Esophagus muscularis mucosa (tissue), 4 donors: ENCODE data around the gene CTSV. TPM values are rescaled to one million over a fixed set of nuclear protein-coding genes. Genes with fewer than 3 reads are reported as not detected.
"Not testable (repeated sequence)": the region's sequence is repeated elsewhere in the genome, so short reads cannot be mapped to it uniquely, and the experiment has no call there.

ENCODE experiments used
- DNase-seq: peaks from one replicate; pipeline ENCODE4 v3.0.0-alpha.2; 2017; ENCODE audit errors: extremely low spot score
- H3K27ac ChIP-seq, 4 donors: fragments of 200-600 bp; sonication (generic); replicated peaks in 1 of 4; 1 replicate in 3 of 4; 2 replicates in 1 of 4; pipeline ENCODE4 v1.5.1; 2016 to 2019; ENCODE audit warnings: mild to moderate bottlenecking in 1 of 4
- H3K27me3 ChIP-seq, 4 donors: fragments of 200-600 bp; sonication (generic); one replicate each; pipeline versions ENCODE4 v1.5.1 to v1.6.0; 2016 to 2019
- H3K36me3 ChIP-seq, 4 donors: fragments of 200-600 bp; sonication (generic); one replicate each; pipeline ENCODE4 v1.5.1; 2016 to 2019
- H3K4me1 ChIP-seq, 4 donors: fragments of 200-600 bp; sonication (generic); one replicate each; pipeline ENCODE4 v1.5.1; 2016 to 2019
- H3K4me3 ChIP-seq, 4 donors: fragments of 200-600 bp; sonication (generic); 1 replicate in 2 of 4; 2 replicates in 2 of 4; pipeline ENCODE4 v1.5.1; 2016 to 2019; ENCODE audit warnings: mild to moderate bottlenecking in 4 of 4, moderate library complexity in 1 of 4
- H3K9me3 ChIP-seq, 4 donors: fragments of 200-600 bp; sonication (generic); 1 replicate in 3 of 4; 2 replicates in 1 of 4; pipeline ENCODE4 v1.5.1; 2016 to 2019
- CTCF ChIP-seq, 3 experiments: fragments of 200-600 bp in 2 of 3; fragments of 450-650 bp in 1 of 3; sonication (generic) in 2 of 3; IDR thresholded peaks; one replicate each; pipeline ENCODE4 v1.5.1; 2017 to 2019; ENCODE audit warnings: antibody characterized with exemption in 3 of 3, mild to moderate bottlenecking in 2 of 3, moderate library complexity in 1 of 3
- EP300 ChIP-seq: sonication (generic); formaldehyde crosslinking; IDR thresholded peaks from one replicate; pipeline ENCODE4 v1.6.1; 2017; ENCODE audit warnings: antibody characterized with exemption
- POLR2A ChIP-seq: fragments of 450-650 bp; IDR thresholded peaks from one replicate; pipeline ENCODE4 v1.6.1; 2017; ENCODE audit warnings: antibody characterized with exemption, moderate library complexity, mild to moderate bottlenecking, low read depth
- POLR2AphosphoS5 ChIP-seq, 2 donors: sonication (generic); formaldehyde crosslinking; IDR thresholded peaks; one replicate each; pipeline ENCODE4 v1.6.1; 2017; ENCODE audit warnings: antibody characterized with exemption in 2 of 2
- WGBS: methylation state at CpG from one replicate; pipeline ENCODE4 v1.1.5; 2018; 5-methylcytosine and 5-hydroxymethylcytosine counted together
- intact Hi-C: fragments of 100-400 bp; cut with DNase I; formaldehyde crosslinking; loops from one replicate; pipeline ENCODE4 v1.15.1; 2023
- total RNA-seq, 4 donors: library from RNA; depleted of rRNA; stranded (reverse); fragments of >200 nt; gene quantifications; one replicate each; pipeline versions ENCODE4 v1.1.0 to v1.2.1, GENCODE V29; 2016

Gene CTSV
- total RNA-seq, 4 donors from 2014 or later: not detected

GRCh38 chr9:97076238-97076637 lies 37.3 kb upstream of the CTSV start:
- TF ChIP-seq POLR2AphosphoS5 (IDR thresholded peaks at IDR 0.05): no peak
- no peak for TF ChIP-seq EP300
- TF ChIP-seq CTCF (IDR thresholded peaks at IDR 0.05): no peak
- no peak for TF ChIP-seq POLR2A
- Histone ChIP-seq H3K9me3 (no peaks in the 10 kb centered on the region), H3K4me1 (peaks cover 0 to 10% (median 7%) of the 10 kb centered on the region in 4 donors), H3K27ac (no peak overlapping the region), H3K36me3 (no peaks in the 10 kb centered on the region), H3K4me3 (no peak overlapping the region), H3K27me3 (peaks cover 0 to 65% (median 22%) of the 10 kb centered on the region in 4 donors)
- intact Hi-C loops: no loop called here
- no peak for DNase-seq
- WGBS: 34% methylated on average over 7 of the region's 11 CpGs

- WGBS: 64% methylated on average over 6 of the region's 6 CpGs
These were observed 36.5 kb upstream of the CTSV start for GRCh38 chr9:97075289-97075985.

GRCh38 chr9:97073506-97073905 lies 34.6 kb upstream of the CTSV start:
- Histone ChIP-seq H3K4me3 (no peak overlapping the region), H3K4me1 (peaks cover 0 to 10% (median 7%) of the 10 kb centered on the region in 4 donors), H3K36me3 (no peaks in the 10 kb centered on the region), H3K27me3 (peaks cover 0 to 62% (median 22%) of the 10 kb centered on the region in 4 donors), H3K27ac (no peak overlapping the region), H3K9me3 (no peaks in the 10 kb centered on the region)
- 22% methylated on average over 1 of the region's 1 CpG for WGBS
- TF ChIP-seq CTCF (IDR thresholded peaks at IDR 0.05) (no peak), POLR2AphosphoS5 (IDR thresholded peaks at IDR 0.05) (no peak), POLR2A (no peak), EP300 (no peak)
- intact Hi-C loops: no loop called here
- no peak for DNase-seq

More at GRCh38 chr9:97075289-97075985, 36.5 kb upstream of the CTSV start:
- intact Hi-C loops: no loop called here
- Histone ChIP-seq H3K9me3 (no peaks in the 10 kb centered on the region), H3K27ac (no peak overlapping the region), H3K27me3 (peaks cover 0 to 68% (median 22%) of the 10 kb centered on the region in 4 donors), H3K4me1 (peaks cover 0 to 10% (median 7%) of the 10 kb centered on the region in 4 donors), H3K4me3 (no peak overlapping the region), H3K36me3 (no peaks in the 10 kb centered on the region)
- no peak for DNase-seq
- TF ChIP-seq POLR2AphosphoS5 (IDR thresholded peaks at IDR 0.05) (no peak), EP300 (no peak), POLR2A (no peak)

- intact Hi-C loops: no loop called here
- H3K36me3 ChIP-seq: no peaks in the 10 kb centered on the region
- no peaks in the 10 kb centered on the region for H3K9me3 ChIP-seq
- DNase-seq: no peak
- no peak for TF ChIP-seq POLR2A
- TF ChIP-seq POLR2AphosphoS5 (IDR thresholded peaks at IDR 0.05): no peak
- TF ChIP-seq EP300: no peak
- no peak for TF ChIP-seq CTCF (IDR thresholded peaks at IDR 0.05)
- H3K27me3 ChIP-seq: peaks cover 0 to 54% (median 14%) of the 10 kb centered on the region in 4 donors
- H3K4me1 ChIP-seq: peaks cover 0 to 10% (median 7%) of the 10 kb centered on the region in 4 donors
- no peak overlapping the region for H3K27ac ChIP-seq
- 57% methylated on average over 4 of the region's 7 CpGs for WGBS
- H3K4me3 ChIP-seq: no peak overlapping the region
These were observed 33.4 kb upstream of the CTSV start for GRCh38 chr9:97072285-97072776.

- H3K4me1 ChIP-seq, DNase-seq, intact Hi-C loops, H3K4me3 ChIP-seq, H3K27ac ChIP-seq, H3K9me3 ChIP-seq, H3K36me3 ChIP-seq: not testable (repeated sequence)
- peaks cover 0 to 35% (median 1%) of the 10 kb centered on the region in 4 donors for H3K27me3 ChIP-seq
- 95% methylated on average over 4 of the region's 4 CpGs for WGBS
These were observed 31.4 kb upstream of the CTSV start for GRCh38 chr9:97070325-97070724.
